HepG2 (cell line): ENCODE results near the gene VAV2. TPM values are rescaled to one million over a fixed set of nuclear protein-coding genes. Genes with fewer than 3 reads are reported as not detected.
A peak's percentile ranks its signal among the peaks of the same experiment; 100 is the strongest.

Source experiments
- ARID2 ChIP-seq: sonication (generic); formaldehyde crosslinking; IDR thresholded peaks from 2 replicates; pipeline ENCODE4 v1.8.1; 2022; ENCODE audit warnings: mild to moderate bottlenecking, missing genetic modification reagents, borderline replicate concordance
- DPF2 ChIP-seq: sonication (generic); formaldehyde crosslinking; IDR thresholded peaks from 2 replicates; pipeline ENCODE4 v1.4.0; 2020; ENCODE audit warnings: mild to moderate bottlenecking, low read depth, missing genetic modification reagents, borderline replicate concordance
- FOXK1 ChIP-seq: sonication (generic); formaldehyde crosslinking; IDR thresholded peaks from 2 replicates; pipeline ENCODE4 v1.4.0; 2020; ENCODE audit warnings: low read depth, missing genetic modification reagents, borderline replicate concordance
- HOXA7 ChIP-seq: sonication (generic); formaldehyde crosslinking; IDR thresholded peaks from 2 replicates; pipeline ENCODE4 v1.8.1; 2022; ENCODE audit warnings: mild to moderate bottlenecking, missing genetic modification reagents, moderate library complexity
- IKZF4 ChIP-seq: sonication (generic); formaldehyde crosslinking; IDR thresholded peaks from 2 replicates; pipeline ENCODE4 v1.5.1; 2020; ENCODE audit warnings: borderline replicate concordance, mild to moderate bottlenecking, low read depth, missing genetic modification reagents; ENCODE audit errors: not compliant biosample characterization
- JUND ChIP-seq: sonication (generic); formaldehyde crosslinking; IDR thresholded peaks from 2 replicates; pipeline ENCODE4 v1.8.0; 2022; ENCODE audit warnings: mild to moderate bottlenecking, missing genetic modification reagents
- MAFK ChIP-seq, 2 experiments: IDR thresholded peaks in 1 of 2; conservative IDR thresholded peaks in 1 of 2; 2 replicates each; pipeline ENCODE4 v1.6.1; 2011; ENCODE audit warnings: improper control_type of control experiment in 2 of 2, low read length in 2 of 2
- NRL ChIP-seq: sonication (generic); formaldehyde crosslinking; IDR thresholded peaks from 2 replicates; pipeline ENCODE4 v1.5.0; 2020; ENCODE audit warnings: missing genetic modification reagents, mild to moderate bottlenecking, moderate library complexity, borderline replicate concordance
- REPIN1 ChIP-seq: sonication (generic); formaldehyde crosslinking; IDR thresholded peaks from 2 replicates; pipeline ENCODE4 v1.8.0; 2022; ENCODE audit warnings: missing genetic modification reagents, low read depth, mild to moderate bottlenecking, borderline replicate concordance
- SALL2 ChIP-seq: sonication (generic); formaldehyde crosslinking; IDR thresholded peaks from 2 replicates; pipeline ENCODE4 v1.8.1; 2023; ENCODE audit warnings: mild to moderate bottlenecking, missing genetic modification reagents, inconsistent platforms
- SMC3 ChIP-seq: IDR thresholded peaks from 2 replicates; pipeline ENCODE4 v1.6.1; 2011; ENCODE audit warnings: low read length, improper control_type of control experiment
- ZBTB8A ChIP-seq: sonication (generic); formaldehyde crosslinking; IDR thresholded peaks from 2 replicates; pipeline ENCODE4 v1.4.0; 2020; ENCODE audit warnings: mild to moderate bottlenecking, low read depth, missing genetic modification reagents, borderline replicate concordance
- ZNF331 ChIP-seq: sonication (generic); formaldehyde crosslinking; IDR thresholded peaks from 2 replicates; pipeline ENCODE4 v1.4.0; 2020; ENCODE audit warnings: missing genetic modification reagents
- polyA plus RNA-seq, 8 experiments: library from polyadenylated mRNA; depleted of rRNA in 3 of 8; stranded (reverse) in 7 of 8; unstranded in 1 of 8; fragments of >200 nt; fragmentation: Illumina TruSeq in 4 of 8; extraction: Trizol in 4 of 8; gene quantifications; 2 replicates each; pipeline versions ENCODE4 v1.2.1 to v1.2.3, GENCODE V29; 2011 to 2016; ENCODE audit warnings: low read depth in 4 of 8, missing spikeins in 1 of 8, mixed read lengths in 1 of 8; ENCODE audit not compliant: insufficient read depth in 1 of 8
- total RNA-seq, 5 experiments: library from RNA; depleted of rRNA; stranded (reverse); fragments of >200 nt; fragmentation: Illumina TruSeq; extraction: Trizol; gene quantifications; 2 replicates each; pipeline ENCODE4 v1.2.3, GENCODE V29; 2016; ENCODE audit warnings: low read depth in 1 of 5
- TF ChIP-seq, protein P1 (sequence below): sonication (generic); formaldehyde crosslinking; IDR thresholded peaks from 2 replicates; pipeline ENCODE4 v1.8.0; 2022; ENCODE audit warnings: missing genetic modification reagents, mild to moderate bottlenecking, inconsistent platforms, borderline replicate concordance
- TF ChIP-seq, protein P2 (sequence below), 2 experiments: IDR thresholded peaks; 2 replicates each; pipeline ENCODE4 v1.6.1; 2011 to 2012; ENCODE audit warnings: low read length in 2 of 2, borderline replicate concordance in 1 of 2, low read depth in 1 of 2, mild to moderate bottlenecking in 1 of 2, moderate library complexity in 1 of 2
- TF ChIP-seq, protein P3 (sequence below): sonication (generic); formaldehyde crosslinking; conservative IDR thresholded peaks from 2 replicates; pipeline ENCODE4 v1.8.1; 2023; ENCODE audit warnings: missing genetic modification reagents
- TF ChIP-seq, protein P4 (sequence below): sonication (generic); formaldehyde crosslinking; IDR thresholded peaks from 2 replicates; pipeline ENCODE4 v1.5.0; 2020; ENCODE audit warnings: missing genetic modification reagents
- TF ChIP-seq, protein P5 (sequence below): sonication (generic); formaldehyde crosslinking; IDR thresholded peaks from 2 replicates; pipeline ENCODE4 v1.8.0; 2022; ENCODE audit warnings: missing genetic modification reagents, mild to moderate bottlenecking, borderline replicate concordance
- TF ChIP-seq, protein P6 (sequence below): sonication (generic); formaldehyde crosslinking; IDR thresholded peaks from 2 replicates; pipeline ENCODE4 v1.4.0; 2020; ENCODE audit warnings: missing genetic modification reagents

Gene VAV2
- total and polyA plus RNA-seq, 2 of the 13 experiments (the other 11 are each of a cell fraction or from before 2014, with no cell fraction given): 22.5 to 22.9 TPM

DNA sequence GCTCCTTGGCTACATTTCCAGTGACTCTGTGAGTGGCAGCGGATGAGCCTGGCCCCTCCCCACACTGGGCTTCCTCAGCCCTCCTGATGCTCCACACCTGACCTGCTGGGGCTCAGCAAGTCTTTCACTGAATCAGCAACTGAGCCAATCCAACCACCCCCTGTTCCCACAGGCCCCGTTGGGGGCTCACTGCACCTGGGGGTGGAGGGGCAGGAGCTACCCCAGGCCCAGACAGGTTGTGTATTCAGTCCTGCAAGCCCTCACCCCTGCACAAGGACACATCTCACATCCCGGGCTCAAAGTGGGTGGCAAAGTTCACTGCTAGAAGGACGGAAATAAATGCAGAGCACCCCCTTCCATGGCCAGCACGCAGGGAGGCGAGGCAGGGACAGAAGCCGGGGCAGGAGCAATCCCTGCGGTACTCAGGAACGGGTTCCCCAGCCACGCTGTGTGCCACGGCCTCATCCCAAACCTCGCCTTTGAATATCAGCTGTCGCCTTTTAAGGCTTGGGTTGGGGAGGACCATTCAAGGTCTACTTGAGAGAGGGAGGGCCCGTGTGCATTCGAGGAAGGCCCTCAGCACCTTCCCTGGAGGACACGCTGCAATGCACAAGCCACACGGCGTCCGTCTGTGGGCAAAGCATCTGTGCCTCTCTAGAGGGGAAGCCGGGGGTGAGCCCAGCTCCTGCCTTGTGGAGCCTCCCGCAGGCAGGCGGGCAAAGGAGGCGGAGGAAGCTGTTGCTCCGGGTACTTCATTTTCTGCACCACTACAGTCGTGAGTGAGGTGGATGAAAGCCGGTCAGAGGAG is 179.0 kb downstream of the VAV2 start (continued):
- TF ChIP-seq ARID2 (CRISPR knock-in tag): no peak
- TF ChIP-seq MAFK (conservative IDR thresholded peaks at IDR 0.05 in 1 of 2, IDR thresholded peaks at IDR 0.05 in 1 of 2; ENCODE audit: low read length in 2 of 2): no peak
- no peak for TF ChIP-seq REPIN1 (CRISPR knock-in tag)
- no peak for TF ChIP-seq SMC3
- TF ChIP-seq SALL2 (CRISPR knock-in tag): no peak
- TF ChIP-seq NRL (CRISPR knock-in tag): peak; percentile 35; the same call in 1 of the 2 replicates
- TF ChIP-seq, protein P1, sequence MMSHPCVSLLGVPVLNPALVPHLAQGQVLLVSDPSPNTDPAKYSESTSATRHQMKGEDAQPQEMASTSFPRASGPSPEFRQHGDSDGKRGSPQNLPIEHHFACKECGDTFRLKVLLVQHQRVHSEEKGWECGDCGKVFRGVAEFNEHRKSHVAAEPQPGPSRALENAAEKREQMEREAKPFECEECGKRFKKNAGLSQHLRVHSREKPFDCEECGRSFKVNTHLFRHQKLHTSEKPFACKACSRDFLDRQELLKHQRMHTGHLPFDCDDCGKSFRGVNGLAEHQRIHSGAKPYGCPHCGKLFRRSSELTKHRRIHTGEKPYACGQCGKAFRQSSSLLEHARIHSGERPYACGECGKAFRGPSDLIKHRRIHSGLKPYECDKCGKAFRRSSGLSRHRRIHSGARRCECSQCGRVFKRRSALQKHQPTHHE: no peak
- TF ChIP-seq IKZF4 (CRISPR knock-in tag): no peak
- TF ChIP-seq, protein P2, sequence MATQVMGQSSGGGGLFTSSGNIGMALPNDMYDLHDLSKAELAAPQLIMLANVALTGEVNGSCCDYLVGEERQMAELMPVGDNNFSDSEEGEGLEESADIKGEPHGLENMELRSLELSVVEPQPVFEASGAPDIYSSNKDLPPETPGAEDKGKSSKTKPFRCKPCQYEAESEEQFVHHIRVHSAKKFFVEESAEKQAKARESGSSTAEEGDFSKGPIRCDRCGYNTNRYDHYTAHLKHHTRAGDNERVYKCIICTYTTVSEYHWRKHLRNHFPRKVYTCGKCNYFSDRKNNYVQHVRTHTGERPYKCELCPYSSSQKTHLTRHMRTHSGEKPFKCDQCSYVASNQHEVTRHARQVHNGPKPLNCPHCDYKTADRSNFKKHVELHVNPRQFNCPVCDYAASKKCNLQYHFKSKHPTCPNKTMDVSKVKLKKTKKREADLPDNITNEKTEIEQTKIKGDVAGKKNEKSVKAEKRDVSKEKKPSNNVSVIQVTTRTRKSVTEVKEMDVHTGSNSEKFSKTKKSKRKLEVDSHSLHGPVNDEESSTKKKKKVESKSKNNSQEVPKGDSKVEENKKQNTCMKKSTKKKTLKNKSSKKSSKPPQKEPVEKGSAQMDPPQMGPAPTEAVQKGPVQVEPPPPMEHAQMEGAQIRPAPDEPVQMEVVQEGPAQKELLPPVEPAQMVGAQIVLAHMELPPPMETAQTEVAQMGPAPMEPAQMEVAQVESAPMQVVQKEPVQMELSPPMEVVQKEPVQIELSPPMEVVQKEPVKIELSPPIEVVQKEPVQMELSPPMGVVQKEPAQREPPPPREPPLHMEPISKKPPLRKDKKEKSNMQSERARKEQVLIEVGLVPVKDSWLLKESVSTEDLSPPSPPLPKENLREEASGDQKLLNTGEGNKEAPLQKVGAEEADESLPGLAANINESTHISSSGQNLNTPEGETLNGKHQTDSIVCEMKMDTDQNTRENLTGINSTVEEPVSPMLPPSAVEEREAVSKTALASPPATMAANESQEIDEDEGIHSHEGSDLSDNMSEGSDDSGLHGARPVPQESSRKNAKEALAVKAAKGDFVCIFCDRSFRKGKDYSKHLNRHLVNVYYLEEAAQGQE (IDR thresholded peaks at IDR 0.05; ENCODE audit: borderline replicate concordance in 1 of 2, low read depth in 1 of 2, low read length in 2 of 2): no peak
- no peak for TF ChIP-seq HOXA7 (CRISPR knock-in tag)
- TF ChIP-seq, protein P3, sequence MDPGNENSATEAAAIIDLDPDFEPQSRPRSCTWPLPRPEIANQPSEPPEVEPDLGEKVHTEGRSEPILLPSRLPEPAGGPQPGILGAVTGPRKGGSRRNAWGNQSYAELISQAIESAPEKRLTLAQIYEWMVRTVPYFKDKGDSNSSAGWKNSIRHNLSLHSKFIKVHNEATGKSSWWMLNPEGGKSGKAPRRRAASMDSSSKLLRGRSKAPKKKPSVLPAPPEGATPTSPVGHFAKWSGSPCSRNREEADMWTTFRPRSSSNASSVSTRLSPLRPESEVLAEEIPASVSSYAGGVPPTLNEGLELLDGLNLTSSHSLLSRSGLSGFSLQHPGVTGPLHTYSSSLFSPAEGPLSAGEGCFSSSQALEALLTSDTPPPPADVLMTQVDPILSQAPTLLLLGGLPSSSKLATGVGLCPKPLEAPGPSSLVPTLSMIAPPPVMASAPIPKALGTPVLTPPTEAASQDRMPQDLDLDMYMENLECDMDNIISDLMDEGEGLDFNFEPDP (CRISPR knock-in tag): no peak
- TF ChIP-seq, protein P4, sequence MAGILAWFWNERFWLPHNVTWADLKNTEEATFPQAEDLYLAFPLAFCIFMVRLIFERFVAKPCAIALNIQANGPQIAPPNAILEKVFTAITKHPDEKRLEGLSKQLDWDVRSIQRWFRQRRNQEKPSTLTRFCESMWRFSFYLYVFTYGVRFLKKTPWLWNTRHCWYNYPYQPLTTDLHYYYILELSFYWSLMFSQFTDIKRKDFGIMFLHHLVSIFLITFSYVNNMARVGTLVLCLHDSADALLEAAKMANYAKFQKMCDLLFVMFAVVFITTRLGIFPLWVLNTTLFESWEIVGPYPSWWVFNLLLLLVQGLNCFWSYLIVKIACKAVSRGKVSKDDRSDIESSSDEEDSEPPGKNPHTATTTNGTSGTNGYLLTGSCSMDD (CRISPR knock-in tag): no peak
- TF ChIP-seq, protein P5, sequence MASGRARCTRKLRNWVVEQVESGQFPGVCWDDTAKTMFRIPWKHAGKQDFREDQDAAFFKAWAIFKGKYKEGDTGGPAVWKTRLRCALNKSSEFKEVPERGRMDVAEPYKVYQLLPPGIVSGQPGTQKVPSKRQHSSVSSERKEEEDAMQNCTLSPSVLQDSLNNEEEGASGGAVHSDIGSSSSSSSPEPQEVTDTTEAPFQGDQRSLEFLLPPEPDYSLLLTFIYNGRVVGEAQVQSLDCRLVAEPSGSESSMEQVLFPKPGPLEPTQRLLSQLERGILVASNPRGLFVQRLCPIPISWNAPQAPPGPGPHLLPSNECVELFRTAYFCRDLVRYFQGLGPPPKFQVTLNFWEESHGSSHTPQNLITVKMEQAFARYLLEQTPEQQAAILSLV (CRISPR knock-in tag): no peak
- TF ChIP-seq JUND (CRISPR knock-in tag): no peak
- TF ChIP-seq FOXK1: no peak
- TF ChIP-seq DPF2 (CRISPR knock-in tag): peak; percentile 34; the same call in 1 of the 2 replicates
- TF ChIP-seq, protein P6, sequence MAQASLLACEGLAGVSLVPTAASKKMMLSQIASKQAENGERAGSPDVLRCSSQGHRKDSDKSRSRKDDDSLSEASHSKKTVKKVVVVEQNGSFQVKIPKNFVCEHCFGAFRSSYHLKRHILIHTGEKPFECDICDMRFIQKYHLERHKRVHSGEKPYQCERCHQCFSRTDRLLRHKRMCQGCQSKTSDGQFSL (CRISPR knock-in tag): peak; percentile 50; the same call in 1 of the 2 replicates
- TF ChIP-seq ZNF331: 0 out of 2 replicates have a peak, but pooled peaks have one; percentile 24
- no peak for TF ChIP-seq ZBTB8A (CRISPR knock-in tag)
